Esophagus squamous epithelium (tissue), 4 donors: Measurements from ENCODE around the gene SLC25A29.

ENCODE experiments used
- CTCF ChIP-seq, 6 experiments: fragments of 450-650 bp in 4 of 6; fragments of 200-600 bp in 2 of 6; sonication (generic) in 2 of 6; IDR thresholded peaks; one replicate each; pipeline ENCODE4 v1.5.1; 2016 to 2019; ENCODE audit warnings: antibody characterized with exemption in 6 of 6, mild to moderate bottlenecking in 4 of 6, moderate library complexity in 4 of 6
- POLR2A ChIP-seq, 4 donors: fragments of 450-650 bp; IDR thresholded peaks; one replicate each; pipeline ENCODE4 v1.6.1; 2017; ENCODE audit warnings: antibody characterized with exemption in 4 of 4, mild to moderate bottlenecking in 4 of 4, moderate library complexity in 3 of 4

- TF ChIP-seq CTCF (IDR thresholded peaks at IDR 0.05) (no peak), POLR2A (IDR thresholded peaks at IDR 0.05) (no peak)
Observed at GRCh38 chr14:100292776-100293461, 13.3 kb downstream of the SLC25A29 start.
